Spleen (tissue), 11 donors: ENCODE data around the gene ATL2. TPM values are rescaled to one million over a fixed set of nuclear protein-coding genes. Genes with fewer than 3 reads are reported as not detected.

ENCODE experiments used
- DNase-seq: peaks from one replicate; pipeline ENCODE4 v3.0.0-alpha.2; 2020
- H3K27ac ChIP-seq, 8 donors: fragments of 200-600 bp; sonication (generic) in 7 of 8; 1 replicate in 4 of 8; 2 replicates in 4 of 8; pipeline versions ENCODE4 v1.5.0 to v1.8.0; 2016 to 2021; ENCODE audit warnings: inconsistent platforms in 4 of 8, mild to moderate bottlenecking in 4 of 8, moderate library complexity in 1 of 8
- H3K27me3 ChIP-seq, 7 donors: fragments of 200-600 bp; sonication (generic) in 6 of 7; replicated peaks in 1 of 7; 1 replicate in 4 of 7; 2 replicates in 3 of 7; pipeline versions ENCODE4 v1.5.0 to v1.8.0; 2016 to 2021; ENCODE audit warnings: inconsistent platforms in 3 of 7, mild to moderate bottlenecking in 1 of 7
- H3K36me3 ChIP-seq, 6 donors: fragments of 200-600 bp; sonication (generic) in 5 of 6; 1 replicate in 4 of 6; 2 replicates in 2 of 6; pipeline versions ENCODE4 v1.5.0 to v1.8.0; 2016 to 2021; ENCODE audit warnings: inconsistent platforms in 2 of 6
- H3K4me1 ChIP-seq, 6 donors: fragments of 200-600 bp; sonication (generic) in 5 of 6; 1 replicate in 3 of 6; 2 replicates in 3 of 6; pipeline versions ENCODE4 v1.5.0 to v1.8.0; 2016 to 2021; ENCODE audit warnings: inconsistent platforms in 3 of 6
- H3K4me3 ChIP-seq, 8 donors: fragments of 200-600 bp; sonication (generic) in 7 of 8; 1 replicate in 4 of 8; 2 replicates in 4 of 8; pipeline versions ENCODE4 v1.5.0 to v1.8.0; 2016 to 2021; ENCODE audit warnings: inconsistent platforms in 4 of 8, mild to moderate bottlenecking in 4 of 8, moderate library complexity in 2 of 8
- H3K9me3 ChIP-seq, 8 donors: fragments of 200-600 bp; sonication (generic) in 7 of 8; 1 replicate in 4 of 8; 2 replicates in 4 of 8; pipeline versions ENCODE4 v1.5.0 to v1.8.0; 2016 to 2021; ENCODE audit warnings: inconsistent platforms in 4 of 8
- POLR2A ChIP-seq, 3 donors: fragments of 450-650 bp; IDR thresholded peaks; one replicate each; pipeline ENCODE4 v1.5.1; 2017; ENCODE audit warnings: antibody characterized with exemption in 3 of 3, mild to moderate bottlenecking in 1 of 3
- POLR2AphosphoS5 ChIP-seq, 3 donors: sonication (generic); formaldehyde crosslinking; IDR thresholded peaks; one replicate each; pipeline ENCODE4 v1.5.1; 2017; ENCODE audit warnings: antibody characterized with exemption in 3 of 3
- WGBS, 5 donors: extraction: QIAGEN DNeasy Blood & Tissue Kit in 3 of 5; methylation state at CpG; one replicate each; pipeline versions ENCODE4 v1.1.5 to v1.1.7; 2013 to 2018; 5-methylcytosine and 5-hydroxymethylcytosine counted together
- intact Hi-C: fragments of 100-400 bp; cut with DNase I; formaldehyde crosslinking; loops from one replicate; pipeline ENCODE4 v1.15.0; 2023; ENCODE audit warnings: low total_unique reads
- polyA plus RNA-seq, 3 donors: library from polyadenylated mRNA; stranded (reverse); fragments of 200-250 nt; gene quantifications; one replicate each; pipeline ENCODE4 v1.2.1, GENCODE V29; 2013
- total RNA-seq, 7 donors: library from RNA; depleted of rRNA in 3 of 7; stranded (reverse); fragments of >200 nt in 3 of 7; fragmentation: NEBNext Ultra II Directional in 4 of 7; extraction: Animal tissue kit (Norgen Biotek cat#: 25700) in 4 of 7; gene quantifications; one replicate each; pipeline versions ENCODE4 v1.1.0 to v1.2.1, GENCODE V29; 2016 to 2021
- TF ChIP-seq, protein P1 (sequence below), 11 experiments: fragments of 200-600 bp in 7 of 11; fragments of 450-650 bp in 4 of 11; sonication (generic) in 4 of 11; IDR thresholded peaks in 8 of 11; conservative IDR thresholded peaks in 3 of 11; 1 replicate in 7 of 11; 2 replicates in 4 of 11; pipeline versions ENCODE4 v1.4.0 to v1.8.0; 2016 to 2021; ENCODE audit warnings: antibody characterized with exemption in 11 of 11, inconsistent platforms in 4 of 11, mild to moderate bottlenecking in 1 of 11
- donor health status: healthy with polysubstance abuse.
- donor health status: DM: no; HTN: no; CAD: no; lungs with moderate emphysema.
- donor health status: DM: no; HTN: no; CAD: no.
- donor health status: Bipolar disorder and iron deficiency.
- donor health status: healthy.
- donor health status: DM: no; HTN: no; CAD: no.
- donor health status: DM: yes; HTN: yes; CAD: no.

The ATL2 gene
- total and polyA plus RNA-seq, 10 donors = 17.5 to 100 (median 64.2) TPM

DNA sequence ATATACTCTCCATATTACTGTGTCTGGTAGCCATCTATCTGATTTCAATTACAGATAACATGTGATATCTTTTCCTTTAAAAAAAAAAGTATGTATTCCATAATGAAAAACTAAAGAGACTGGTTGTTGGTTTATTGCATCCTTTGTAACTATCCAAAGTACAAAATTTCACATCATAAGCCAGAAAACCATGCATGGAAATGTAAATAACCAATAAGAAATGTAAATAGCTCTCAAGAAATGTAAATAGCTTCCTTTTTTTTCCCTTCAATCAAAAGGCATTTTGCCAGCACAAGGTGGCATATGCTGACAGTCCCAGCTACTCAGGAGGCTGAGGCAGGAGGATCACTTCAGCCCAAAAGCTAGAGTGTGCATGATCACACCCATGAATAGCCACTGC lies 59.3 kb downstream of the ATL2 start:
- Histone ChIP-seq H3K36me3 (peaks cover 0 to 67% (median 41%) of the 10 kb centered on the region in 6 donors), H3K4me3 (no peak overlapping the region), H3K4me1 (peaks cover 0 to 6% (median 0%) of the 10 kb centered on the region in 6 donors), H3K27me3 (no peaks in the 10 kb centered on the region), H3K9me3 (no peaks in the 10 kb centered on the region), H3K27ac (no peak overlapping the region)
- intact Hi-C loops = loop anchor here (10.0 kb wide), 1 partner anchor 187 kb away; no protein-coding TSS in a partner anchor
- DNase-seq = no peak
- TF ChIP-seq, protein P1, sequence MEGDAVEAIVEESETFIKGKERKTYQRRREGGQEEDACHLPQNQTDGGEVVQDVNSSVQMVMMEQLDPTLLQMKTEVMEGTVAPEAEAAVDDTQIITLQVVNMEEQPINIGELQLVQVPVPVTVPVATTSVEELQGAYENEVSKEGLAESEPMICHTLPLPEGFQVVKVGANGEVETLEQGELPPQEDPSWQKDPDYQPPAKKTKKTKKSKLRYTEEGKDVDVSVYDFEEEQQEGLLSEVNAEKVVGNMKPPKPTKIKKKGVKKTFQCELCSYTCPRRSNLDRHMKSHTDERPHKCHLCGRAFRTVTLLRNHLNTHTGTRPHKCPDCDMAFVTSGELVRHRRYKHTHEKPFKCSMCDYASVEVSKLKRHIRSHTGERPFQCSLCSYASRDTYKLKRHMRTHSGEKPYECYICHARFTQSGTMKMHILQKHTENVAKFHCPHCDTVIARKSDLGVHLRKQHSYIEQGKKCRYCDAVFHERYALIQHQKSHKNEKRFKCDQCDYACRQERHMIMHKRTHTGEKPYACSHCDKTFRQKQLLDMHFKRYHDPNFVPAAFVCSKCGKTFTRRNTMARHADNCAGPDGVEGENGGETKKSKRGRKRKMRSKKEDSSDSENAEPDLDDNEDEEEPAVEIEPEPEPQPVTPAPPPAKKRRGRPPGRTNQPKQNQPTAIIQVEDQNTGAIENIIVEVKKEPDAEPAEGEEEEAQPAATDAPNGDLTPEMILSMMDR (IDR thresholded peaks at IDR 0.05 in 8 of 11, conservative IDR thresholded peaks at IDR 0.05 in 3 of 11) = no peak
- TF ChIP-seq POLR2AphosphoS5 (IDR thresholded peaks at IDR 0.05) (no peak), POLR2A (IDR thresholded peaks at IDR 0.05) (no peak)

DNA sequence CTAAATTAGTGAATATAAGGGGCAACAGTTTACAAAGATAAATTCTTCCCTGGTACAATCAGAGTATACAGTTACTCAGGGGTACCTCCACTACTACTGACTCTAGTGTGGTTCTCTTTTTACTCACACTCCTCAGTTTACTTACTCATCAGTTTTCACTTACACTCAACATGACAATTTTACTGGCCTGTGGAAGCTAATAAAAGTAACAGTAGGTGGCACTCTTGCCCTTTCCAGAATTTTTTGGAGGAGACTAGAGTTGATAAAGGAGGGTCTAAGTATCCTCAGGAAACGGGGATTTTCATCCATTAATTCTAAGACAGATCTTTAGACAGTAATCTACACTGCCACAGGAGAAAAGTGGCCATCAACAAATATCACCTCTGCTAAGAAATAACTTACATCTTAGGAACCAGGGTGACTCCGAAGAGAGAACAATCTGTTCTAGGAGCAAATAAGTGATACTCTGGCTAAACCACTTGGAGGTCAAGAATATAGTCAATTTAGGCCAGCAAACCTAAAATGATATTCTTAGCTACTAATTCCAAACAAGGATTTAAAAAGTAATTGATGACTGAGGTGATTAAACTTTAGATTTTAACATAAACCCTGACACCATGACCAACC lies 61.3 kb downstream of the ATL2 start:
- Histone ChIP-seq H3K9me3 (no peaks in the 10 kb centered on the region), H3K4me3 (no peak overlapping the region), H3K27me3 (no peaks in the 10 kb centered on the region), H3K27ac (no peak overlapping the region), H3K4me1 (peaks cover 0 to 6% (median 0%) of the 10 kb centered on the region in 6 donors), H3K36me3 (peaks cover 0 to 80% (median 56%) of the 10 kb centered on the region in 6 donors)
- no peak for DNase-seq
- WGBS, 5 donors = 61 to 74% (median 68%) methylated on average over 2 of the region's 2 CpGs
- intact Hi-C loops = loop anchor here (10.0 kb wide), 1 partner anchor 189 kb away; no protein-coding TSS in a partner anchor
- TF ChIP-seq POLR2AphosphoS5 (IDR thresholded peaks at IDR 0.05) (no peak), POLR2A (IDR thresholded peaks at IDR 0.05) (no peak)
- TF ChIP-seq, protein P1 (IDR thresholded peaks at IDR 0.05 in 8 of 11, conservative IDR thresholded peaks at IDR 0.05 in 3 of 11) = peak; percentile 11 to 75 (median 63)

DNA sequence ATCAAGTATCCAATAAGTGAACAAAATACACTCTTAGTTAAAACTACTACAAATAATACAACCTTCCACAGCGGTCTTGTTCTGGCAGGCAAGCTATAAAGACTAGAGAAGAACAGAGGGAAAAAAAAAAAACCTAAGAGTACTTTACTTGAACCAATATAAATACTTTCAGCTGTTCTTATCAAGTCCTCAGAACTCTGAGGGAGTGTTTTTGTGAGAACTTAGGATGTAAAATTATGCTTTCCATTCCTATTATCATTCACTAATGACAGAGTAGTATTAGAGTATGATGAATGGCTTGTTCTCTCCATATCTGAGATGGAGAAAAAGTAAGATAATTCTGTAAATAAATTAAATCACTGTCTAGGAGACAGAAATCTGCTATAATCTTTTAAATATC lies 68.3 kb downstream of the ATL2 start:
- intact Hi-C loops = no loop called here
- DNase-seq = no peak
- WGBS, 5 donors = 89 to 100% (median 98%) methylated on average over 1 of the region's 1 CpG
- TF ChIP-seq POLR2A (IDR thresholded peaks at IDR 0.05) (no peak), POLR2AphosphoS5 (IDR thresholded peaks at IDR 0.05) (no peak)
- TF ChIP-seq, protein P1 (IDR thresholded peaks at IDR 0.05 in 8 of 11, conservative IDR thresholded peaks at IDR 0.05 in 3 of 11) = no peak
- no peak overlapping the region for H3K4me3 ChIP-seq
- peaks cover 0 to 100% (median 62%) of the 10 kb centered on the region in 6 donors for H3K36me3 ChIP-seq
- no peaks in the 10 kb centered on the region for H3K27me3 ChIP-seq
- no peak overlapping the region for H3K27ac ChIP-seq
- H3K4me1 ChIP-seq = peaks cover 0 to 4% (median 0%) of the 10 kb centered on the region in 6 donors
- H3K9me3 ChIP-seq = no peaks in the 10 kb centered on the region

DNA sequence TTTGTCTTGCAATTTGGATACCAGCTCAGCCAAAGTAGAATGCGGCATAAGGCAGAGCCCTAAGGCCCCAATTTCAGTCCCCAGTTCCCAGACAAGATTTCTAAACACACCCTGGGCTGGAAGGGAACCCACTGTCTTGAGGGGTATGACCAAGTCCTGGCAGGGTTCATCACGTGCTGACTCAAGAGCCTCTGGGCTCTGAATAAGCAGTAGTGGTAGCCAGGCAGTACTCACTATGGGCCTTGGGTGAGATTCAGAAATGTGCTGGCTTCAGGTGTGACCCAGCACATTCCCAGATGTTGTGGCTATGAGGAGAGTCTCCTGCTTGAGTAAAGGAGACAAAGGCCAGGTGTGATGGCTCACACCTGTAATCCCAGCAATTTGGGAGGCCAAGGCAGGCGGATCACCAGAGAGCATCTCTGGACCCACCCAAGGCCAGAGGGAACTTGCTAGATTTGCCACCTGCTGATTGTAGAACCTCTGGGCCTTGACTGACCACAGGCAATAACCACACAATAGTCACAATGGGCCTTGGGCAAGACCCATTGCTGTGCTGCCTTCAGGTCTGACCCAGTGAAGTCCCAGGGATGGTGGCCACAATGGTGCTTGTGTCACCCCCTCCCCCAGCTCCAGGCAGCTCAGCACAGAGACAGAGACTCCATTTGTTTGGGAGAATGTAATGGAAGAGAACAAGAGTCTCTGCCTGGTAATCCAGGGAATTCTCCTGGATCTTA lies 74.9 kb downstream of the ATL2 start:
- Histone ChIP-seq H3K27ac (no peak overlapping the region), H3K36me3 (peaks cover 0 to 100% (median 49%) of the 10 kb centered on the region in 6 donors), H3K9me3 (no peaks in the 10 kb centered on the region), H3K27me3 (no peaks in the 10 kb centered on the region), H3K4me3 (no peak overlapping the region), H3K4me1 (peaks cover 0 to 17% (median 0%) of the 10 kb centered on the region in 6 donors)
- no peak for DNase-seq
- WGBS, 5 donors = 94 to 100% (median 95%) methylated on average over 2 to 3 of the region's 3 CpGs
- TF ChIP-seq POLR2A (IDR thresholded peaks at IDR 0.05) = no peak
- no peak for TF ChIP-seq POLR2AphosphoS5 (IDR thresholded peaks at IDR 0.05)
- TF ChIP-seq, protein P1 (IDR thresholded peaks at IDR 0.05 in 8 of 11, conservative IDR thresholded peaks at IDR 0.05 in 3 of 11) = no peak
- intact Hi-C loops = no loop called here
